ENCODE measurements around the gene FGF14.

DNA sequence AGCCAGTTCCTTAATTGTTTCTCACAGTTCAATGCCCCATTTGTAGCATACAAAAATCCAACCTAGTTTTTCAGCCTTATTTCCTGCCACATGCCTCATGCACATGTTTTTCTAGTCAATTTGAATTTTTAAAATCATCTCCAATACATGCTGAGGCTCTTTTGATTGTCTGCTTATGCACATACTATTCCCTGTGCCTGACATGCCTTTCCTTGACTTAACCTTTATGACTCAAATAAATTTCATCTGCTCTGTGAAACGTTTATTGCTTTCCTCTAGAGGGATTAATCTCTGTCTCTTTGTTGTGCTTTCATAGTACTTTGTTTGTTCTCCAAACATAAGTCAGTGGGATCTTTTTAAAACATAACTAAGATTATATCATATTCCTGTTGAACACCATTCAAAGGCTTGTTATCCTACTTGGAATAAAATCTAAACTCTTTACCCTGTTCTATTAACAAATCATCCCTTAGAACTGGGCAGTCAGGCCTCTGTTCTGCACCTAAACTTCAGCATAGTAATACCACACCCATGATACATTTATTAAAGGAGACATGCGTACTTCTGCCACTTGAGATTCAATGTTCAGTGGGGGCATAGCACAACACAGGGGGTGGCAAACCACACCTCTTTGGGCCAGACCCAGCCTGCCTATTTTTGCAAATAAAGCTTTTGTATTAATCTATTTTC lies 346.6 kb downstream of the FGF14 start:
- TF ChIP-seq, protein P1, sequence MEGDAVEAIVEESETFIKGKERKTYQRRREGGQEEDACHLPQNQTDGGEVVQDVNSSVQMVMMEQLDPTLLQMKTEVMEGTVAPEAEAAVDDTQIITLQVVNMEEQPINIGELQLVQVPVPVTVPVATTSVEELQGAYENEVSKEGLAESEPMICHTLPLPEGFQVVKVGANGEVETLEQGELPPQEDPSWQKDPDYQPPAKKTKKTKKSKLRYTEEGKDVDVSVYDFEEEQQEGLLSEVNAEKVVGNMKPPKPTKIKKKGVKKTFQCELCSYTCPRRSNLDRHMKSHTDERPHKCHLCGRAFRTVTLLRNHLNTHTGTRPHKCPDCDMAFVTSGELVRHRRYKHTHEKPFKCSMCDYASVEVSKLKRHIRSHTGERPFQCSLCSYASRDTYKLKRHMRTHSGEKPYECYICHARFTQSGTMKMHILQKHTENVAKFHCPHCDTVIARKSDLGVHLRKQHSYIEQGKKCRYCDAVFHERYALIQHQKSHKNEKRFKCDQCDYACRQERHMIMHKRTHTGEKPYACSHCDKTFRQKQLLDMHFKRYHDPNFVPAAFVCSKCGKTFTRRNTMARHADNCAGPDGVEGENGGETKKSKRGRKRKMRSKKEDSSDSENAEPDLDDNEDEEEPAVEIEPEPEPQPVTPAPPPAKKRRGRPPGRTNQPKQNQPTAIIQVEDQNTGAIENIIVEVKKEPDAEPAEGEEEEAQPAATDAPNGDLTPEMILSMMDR (IDR thresholded peaks at IDR 0.05; ENCODE audit: insufficient read depth, low read depth, low read length) = no peak
- no peak for TF ChIP-seq EZH2 (IDR thresholded peaks at IDR 0.05; ENCODE audit: insufficient read depth, low read length)

Measured in astrocyte (in vitro differentiated cells and primary cell).